IMR-90 (cell line): ENCODE measurements around the gene CYBRD1. TPM values are rescaled to one million over a fixed set of nuclear protein-coding genes. Genes with fewer than 3 reads are reported as not detected.

Experiments used
- ATAC-seq: fragments of 200-7000 bp; cut with Tn5 transposase; 2 replicates; pipeline ENCODE4 v1.9.1; 2020; ENCODE audit warnings: low read depth, mild to moderate bottlenecking, moderate library complexity
- BruUV-seq: library from RNA; stranded (reverse); fragments of 400-500 nt; replicated peaks from 2 replicates; lab custom pipeline; 2021; lab: Mats Ljungman, UMichigan
- CTCF ChIA-PET: fragments of 300-600 bp; formaldehyde crosslinking; extraction: SDS; loops from one replicate; lab custom pipeline; 2021; ENCODE audit warnings: antibody characterized with exemption; lab: Yijun Ruan, JAX
- POLR2A ChIA-PET: fragments of 300-600 bp; sonication (Branson Sonifier 250); formaldehyde crosslinking; loops from one replicate; lab custom pipeline; 2022; ENCODE audit warnings: antibody characterized with exemption; ENCODE audit not compliant: unreplicated experiment; lab: Charles Lee
- DNase-seq: peaks from one replicate; pipeline ENCODE4 v3.0.0; 2013
- H2AFZ ChIP-seq: replicated peaks from 2 replicates; pipeline ENCODE3; 2013; ENCODE audit warnings: low read length, mild to moderate bottlenecking; ENCODE audit not compliant: poor library complexity
- H2AK5ac ChIP-seq: 2 replicates; pipeline ENCODE4 v1.6.1; 2013; ENCODE audit warnings: low read depth, low read length, inconsistent platforms
- H2AK9ac ChIP-seq: replicated peaks from 2 replicates; pipeline ENCODE3; 2013; ENCODE audit warnings: mild to moderate bottlenecking, low read depth, low read length, moderate library complexity; ENCODE audit not compliant: poor library complexity
- H2BK120ac ChIP-seq: 2 replicates; pipeline ENCODE4 v1.6.1; 2013; ENCODE audit warnings: low read depth, low read length, inconsistent platforms
- H2BK15ac ChIP-seq: 3 replicates; pipeline ENCODE4 v1.6.1; 2013; ENCODE audit warnings: low read depth, low read length, inconsistent platforms
- H2BK20ac ChIP-seq: 2 replicates; pipeline ENCODE4 v1.6.1; 2013; ENCODE audit warnings: low read depth, mild to moderate bottlenecking, inconsistent platforms, low read length, moderate library complexity
- H2BK5ac ChIP-seq: 2 replicates; pipeline ENCODE4 v1.6.1; 2013; ENCODE audit warnings: mild to moderate bottlenecking, low read depth, low read length, inconsistent platforms; ENCODE audit not compliant: poor library complexity, severe bottlenecking
- H3K14ac ChIP-seq: replicated peaks from 2 replicates; pipeline ENCODE4 v1.6.1; 2013; ENCODE audit warnings: low read depth, low read length, inconsistent platforms
- H3K18ac ChIP-seq: 2 replicates; pipeline ENCODE4 v1.6.1; 2013; ENCODE audit warnings: low read depth, low read length, control low read depth
- H3K23ac ChIP-seq: 2 replicates; pipeline ENCODE4 v1.6.1; 2013; ENCODE audit warnings: low read depth, low read length, inconsistent platforms
- H3K27ac ChIP-seq: 2 replicates; pipeline ENCODE4 v1.5.1; 2013; ENCODE audit warnings: mild to moderate bottlenecking, control low read depth, low read length; ENCODE audit not compliant: insufficient read depth
- H3K27me3 ChIP-seq: 2 replicates; pipeline ENCODE4 v1.6.1; 2013; ENCODE audit warnings: low read length; ENCODE audit not compliant: control insufficient read depth, insufficient read depth
- H3K36me3 ChIP-seq: 2 replicates; pipeline ENCODE4 v1.6.1; 2013; ENCODE audit warnings: low read length, mixed read lengths; ENCODE audit not compliant: control insufficient read depth, insufficient read depth
- H3K4ac ChIP-seq: 2 replicates; pipeline ENCODE4 v1.6.1; 2013; ENCODE audit warnings: low read depth, low read length, inconsistent platforms
- H3K4me1 ChIP-seq: 2 replicates; pipeline ENCODE4 v1.6.1; 2013; ENCODE audit warnings: low read length, mixed read lengths; ENCODE audit not compliant: control insufficient read depth, insufficient read depth
- H3K4me2 ChIP-seq: 2 replicates; pipeline ENCODE4 v1.6.1; 2013; ENCODE audit warnings: low read depth, mild to moderate bottlenecking, control low read depth, low read length, moderate library complexity
- H3K4me3 ChIP-seq: 2 replicates; pipeline ENCODE4 v1.5.1; 2013; ENCODE audit warnings: low read depth, mild to moderate bottlenecking, control low read depth, low read length, moderate library complexity; ENCODE audit not compliant: insufficient read depth
- H3K56ac ChIP-seq: 2 replicates; pipeline ENCODE4 v1.6.1; 2013; ENCODE audit warnings: low read length, inconsistent platforms; ENCODE audit not compliant: insufficient read depth; ENCODE audit errors: extremely low read depth
- H3K79me1 ChIP-seq, 2 experiments: 2 replicates each; pipeline ENCODE4 v1.6.1; 2013; ENCODE audit warnings: low read length in 2 of 2, inconsistent platforms in 1 of 2, low read depth in 1 of 2
- H3K9ac ChIP-seq: 2 replicates; pipeline ENCODE4 v1.6.1; 2013; ENCODE audit warnings: low read depth, low read length, control low read depth
- H3K9me1 ChIP-seq: 2 replicates; pipeline ENCODE4 v1.6.1; 2013; ENCODE audit warnings: low read length, inconsistent platforms; ENCODE audit not compliant: insufficient read depth
- H3K9me3 ChIP-seq: 2 replicates; pipeline ENCODE4 v1.6.1; 2013; ENCODE audit warnings: low read length; ENCODE audit not compliant: control insufficient read depth, insufficient read depth
- H4K20me1 ChIP-seq: 2 replicates; pipeline ENCODE4 v1.6.1; 2013; ENCODE audit warnings: low read length, inconsistent platforms; ENCODE audit not compliant: insufficient read depth
- H4K5ac ChIP-seq: 2 replicates; pipeline ENCODE4 v1.6.1; 2013; ENCODE audit warnings: mild to moderate bottlenecking, low read depth, low read length, control low read depth
- H4K8ac ChIP-seq, 2 experiments: 2 replicates each; pipeline ENCODE4 v1.6.1; 2013; ENCODE audit warnings: low read depth in 2 of 2, low read length in 2 of 2, control low read depth in 1 of 2, inconsistent platforms in 1 of 2
- H4K91ac ChIP-seq: 2 replicates; pipeline ENCODE4 v1.6.1; 2013; ENCODE audit warnings: low read depth, low read length, inconsistent platforms; ENCODE audit not compliant: insufficient read depth
- BHLHE40 ChIP-seq: fragments of 150-350 bp; IDR thresholded peaks from 2 replicates; pipeline ENCODE4 v1.6.1; 2016; ENCODE audit warnings: mild to moderate bottlenecking, low read depth, low read length
- CEBPB ChIP-seq: IDR thresholded peaks from 2 replicates; pipeline ENCODE4 v1.6.1; 2012; ENCODE audit warnings: low read depth, low read length, improper control_type of control experiment
- CHD1 ChIP-seq: IDR thresholded peaks from 2 replicates; pipeline ENCODE4 v1.6.1; 2012; ENCODE audit warnings: low read depth, low read length, improper control_type of control experiment
- CTCF ChIP-seq: conservative IDR thresholded peaks from 2 replicates; pipeline ENCODE4 v1.5.1; 2012; ENCODE audit warnings: mild to moderate bottlenecking, low read depth, low read length, improper control_type of control experiment
- ELK1 ChIP-seq: fragments of 150-350 bp; IDR thresholded peaks from 2 replicates; pipeline ENCODE4 v1.6.1; 2016; ENCODE audit warnings: low read depth, mild to moderate bottlenecking, low read length, moderate library complexity, borderline replicate concordance
- FOS ChIP-seq: fragments of 150-350 bp; IDR thresholded peaks from 2 replicates; pipeline ENCODE4 v1.6.1; 2016; ENCODE audit warnings: low read depth, low read length
- MAZ ChIP-seq: IDR thresholded peaks from 2 replicates; pipeline ENCODE4 v1.6.1; 2012; ENCODE audit warnings: low read depth, mild to moderate bottlenecking, low read length, improper control_type of control experiment, moderate library complexity, borderline replicate concordance
- NFE2L2 ChIP-seq: fragments of 150-350 bp; IDR thresholded peaks from 2 replicates; pipeline ENCODE4 v1.6.1; 2016; ENCODE audit warnings: low read depth, mild to moderate bottlenecking, low read length
- POLR2A ChIP-seq: IDR thresholded peaks from 2 replicates; pipeline ENCODE4 v1.6.1; 2012; ENCODE audit warnings: mild to moderate bottlenecking, low read depth, low read length
- RFX5 ChIP-seq: IDR thresholded peaks from 2 replicates; pipeline ENCODE4 v1.8.0; 2012; ENCODE audit warnings: low read depth, mild to moderate bottlenecking, low read length, moderate library complexity
- SMC3 ChIP-seq: fragments of 150-350 bp; IDR thresholded peaks from 2 replicates; pipeline ENCODE4 v1.6.1; 2016; ENCODE audit warnings: low read depth, mild to moderate bottlenecking, antibody characterized with exemption, low read length, moderate library complexity
- USF2 ChIP-seq: fragments of 150-350 bp; IDR thresholded peaks from 2 replicates; pipeline ENCODE4 v1.6.1; 2017; ENCODE audit warnings: mild to moderate bottlenecking, antibody characterized with exemption, low read length, low read depth
- WGBS, 2 experiments: methylation state at CpG; one replicate each; pipeline versions ENCODE4 v1.1.5 to v1.1.7; 2013; ENCODE audit warnings: missing lambda C conversion rate in 2 of 2; ENCODE audit not compliant: insufficient read length in 1 of 2; ENCODE audit errors: extremely low coverage in 2 of 2; 5-methylcytosine and 5-hydroxymethylcytosine counted together
- dilution Hi-C: fragments of 300-500 bp; cut with HindIII; formaldehyde crosslinking; loops from one replicate; pipeline ENCODE4 v1.14.3; 2018; ENCODE audit warnings: low sequenced_read_pairs; ENCODE audit not compliant: unreplicated experiment
- in situ Hi-C: fragments of 300-500 bp; cut with MboI; formaldehyde crosslinking; loops from 3 replicates; pipeline ENCODE4 v1.14.3; 2019; ENCODE audit warnings: low sequenced_read_pairs, inconsistent platforms, mixed read lengths
- intact Hi-C: fragments of 100-400 bp; cut with micrococcal nuclease; formaldehyde crosslinking; loops from 2 replicates; pipeline ENCODE4 v1.10.0; 2022
- polyA plus RNA-seq, 3 experiments: library from polyadenylated mRNA; depleted of rRNA; stranded (reverse); fragments of >200 nt; gene quantifications; 2 replicates each; pipeline ENCODE4 v1.2.3, GENCODE V29; 2012; ENCODE audit warnings: low replicate concordance in 1 of 3
- total RNA-seq: library from RNA; depleted of rRNA; stranded (reverse); fragments of >200 nt; gene quantifications from 2 replicates; pipeline ENCODE4 v1.2.3, GENCODE V29; 2012

The CYBRD1 gene
- total and polyA plus RNA-seq, 2 of the 4 experiments (the other 2 are of a cell fraction) = 53.2 to 103 TPM

- Histone ChIP-seq H4K20me1 (peaks cover 11% of the 10 kb centered on the region; the same call in 1 of the 2 replicates), H3K36me3 (peaks cover 2% of the 10 kb centered on the region; the same call in 1 of the 2 replicates), H3K14ac (no peak overlapping the region), H3K9me1 (no peaks in the 10 kb centered on the region), H3K79me1 (peaks cover 13 to 65% of the 10 kb centered on the region in 2 experiments), H3K9ac (no peak overlapping the region), H3K23ac (0 out of 2 replicates have a peak overlapping the region, but pooled peaks have one; percentile 21), H2AK9ac (no peak overlapping the region), H3K4me2 (peak overlapping the region; percentile 49; the same call in 1 of the 2 replicates), H4K8ac (no peak overlapping the region), H3K4me3 (no peak overlapping the region), H3K27ac (no peak overlapping the region), H2AFZ (no peak overlapping the region), H4K5ac (no peak overlapping the region), H2BK20ac (no peak overlapping the region), H2BK120ac (no peak overlapping the region), H2BK15ac (no peak overlapping the region), H3K4me1 (peaks cover 4% of the 10 kb centered on the region; the same call in 1 of the 2 replicates), H3K9me3 (no peaks in the 10 kb centered on the region), H3K4ac (peak overlapping the region; percentile 27; the same call in 1 of the 2 replicates), H3K18ac (no peak overlapping the region), H4K91ac (no peak overlapping the region), H2BK5ac (peak overlapping the region; percentile 38), H3K27me3 (no peaks in the 10 kb centered on the region), H3K56ac (no peak overlapping the region), H2AK5ac (no peak overlapping the region)
- in situ Hi-C loops = no loop called here
- WGBS, 2 experiments = 63% methylated on average over 1 of the region's 3 CpGs; no CpG with 5 or more reads in 1 of the 2 experiments
- POLR2A ChIA-PET = interaction anchor here (1.5 kb wide), 1 partner anchor 10 kb away, joined by 5 read pairs; the partner anchor contains the start of gene CYBRD1
- TF ChIP-seq CEBPB (no peak), BHLHE40 (no peak), POLR2A (no peak), SMC3 (no peak), USF2 (no peak), MAZ (no peak), CTCF (no peak), CHD1 (no peak), RFX5 (no peak), ELK1 (no peak), NFE2L2 (no peak), FOS (no peak)
- BruUV-seq = no TSS peak
- CTCF ChIA-PET = interaction anchor here (0.5 kb wide), 2 partner anchors 249 to 379 kb away, joined by 3 to 5 read pairs; no protein-coding TSS in a partner anchor
- dilution Hi-C loops = no loop called here
- ATAC-seq = peak; percentile 35
- intact Hi-C loops = loop anchor here (10.0 kb wide), 1 partner anchor 377 kb away; no protein-coding TSS in a partner anchor
- peak; percentile 49 for DNase-seq
Measured at GRCh38 chr2:171531836-171532450, 9.7 kb downstream of the CYBRD1 start.
